Calu3 (cell line): ENCODE data around the gene CD81. TPM values are rescaled to one million over a fixed set of nuclear protein-coding genes. Genes with fewer than 3 reads are reported as not detected.

Experiments used
- BruUV-seq: library from RNA; stranded (reverse); fragments of 400-500 nt; replicated peaks from 2 replicates; lab custom pipeline; 2021; lab: Mats Ljungman, UMichigan
- CTCF ChIA-PET: fragments of 300-600 bp; sonication (Branson Sonifier 250); formaldehyde crosslinking; loops from one replicate; lab custom pipeline; 2022; ENCODE audit warnings: antibody characterized with exemption; lab: Charles Lee
- DNase-seq: peaks from one replicate; pipeline ENCODE4 v3.0.0; 2022
- H3K27ac Mint-ChIP-seq: one replicate; pipeline ENCODE4 v1.8.0; 2022; ENCODE audit warnings: mixed read lengths; ENCODE audit not compliant: unreplicated experiment
- H3K27me3 Mint-ChIP-seq: one replicate; pipeline ENCODE4 v1.8.0; 2022; ENCODE audit warnings: mixed read lengths; ENCODE audit not compliant: unreplicated experiment
- H3K36me3 Mint-ChIP-seq: one replicate; pipeline ENCODE4 v1.8.0; 2022; ENCODE audit warnings: mild to moderate bottlenecking, moderate library complexity, mixed read lengths; ENCODE audit not compliant: insufficient read depth, unreplicated experiment
- H3K4me1 Mint-ChIP-seq: one replicate; pipeline ENCODE4 v1.8.0; 2022; ENCODE audit warnings: mild to moderate bottlenecking, low read depth, mixed read lengths; ENCODE audit not compliant: unreplicated experiment
- H3K4me3 Mint-ChIP-seq: one replicate; pipeline ENCODE4 v1.8.0; 2022; ENCODE audit warnings: mild to moderate bottlenecking, low read depth, moderate library complexity, mixed read lengths; ENCODE audit not compliant: unreplicated experiment
- H3K9me3 Mint-ChIP-seq: one replicate; pipeline ENCODE4 v1.8.0; 2022; ENCODE audit warnings: low read depth, mixed read lengths; ENCODE audit not compliant: unreplicated experiment
- CTCF ChIP-seq: fragments of 200-600 bp; IDR thresholded peaks from one replicate; pipeline ENCODE4 v1.8.0; 2022; ENCODE audit warnings: antibody characterized with exemption; ENCODE audit not compliant: unreplicated experiment
- intact Hi-C: fragments of 100-400 bp; cut with micrococcal nuclease; formaldehyde crosslinking; loops from one replicate; pipeline ENCODE4 v1.10.0; 2022; ENCODE audit not compliant: unreplicated experiment
- total RNA-seq: library from RNA; stranded (reverse); gene quantifications from 2 replicates; pipeline ENCODE4 v1.2.3, GENCODE V29; 2022

CD81 gene
- total RNA-seq, 1 experiment from 2014 or later = 283 TPM

- H3K36me3 Mint-ChIP-seq = peaks cover 35% of the 10 kb centered on the region
- no peaks in the 10 kb centered on the region for H3K9me3 Mint-ChIP-seq
- no peak for DNase-seq
- no peak overlapping the region for H3K4me3 Mint-ChIP-seq
- CTCF ChIA-PET = interaction anchor here (0.6 kb wide), 1 partner anchor 78 kb away, joined by 8 read pairs; the partner anchor contains the start of genes C11orf21 and TSPAN32
- no peaks in the 10 kb centered on the region for H3K27me3 Mint-ChIP-seq
- peaks cover 19% of the 10 kb centered on the region for H3K4me1 Mint-ChIP-seq
- no peak for TF ChIP-seq CTCF
- no peak overlapping the region for H3K27ac Mint-ChIP-seq
- intact Hi-C loops = no loop called here
- no TSS peak for BruUV-seq
Observed at GRCh38 chr11:2379466-2380174, 2.5 kb downstream of the CD81 start.

GRCh38 chr11:2380396-2380795 is 3.3 kb downstream of the CD81 start:
- intact Hi-C loops = no loop called here
- no peak for DNase-seq
- CTCF ChIA-PET = interaction anchor here (1.3 kb wide), 1 partner anchor 18 kb away, joined by 4 read pairs; no protein-coding TSS in a partner anchor
- Mint-ChIP-seq H3K27me3 (no peaks in the 10 kb centered on the region), H3K36me3 (peaks cover 35% of the 10 kb centered on the region), H3K27ac (no peak overlapping the region), H3K4me3 (no peak overlapping the region), H3K4me1 (peaks cover 13% of the 10 kb centered on the region), H3K9me3 (no peaks in the 10 kb centered on the region)
- BruUV-seq = no TSS peak
- TF ChIP-seq CTCF = no peak

GRCh38 chr11:2380807-2381350 is 3.8 kb downstream of the CD81 start:
- no peak for DNase-seq
- Mint-ChIP-seq H3K36me3 (peaks cover 31% of the 10 kb centered on the region), H3K27ac (no peak overlapping the region), H3K27me3 (no peaks in the 10 kb centered on the region), H3K9me3 (no peaks in the 10 kb centered on the region), H3K4me1 (peaks cover 8% of the 10 kb centered on the region), H3K4me3 (no peak overlapping the region)
- CTCF ChIA-PET = interaction anchor here (1.3 kb wide), 1 partner anchor 18 kb away, joined by 4 read pairs; no protein-coding TSS in a partner anchor
- no TSS peak for BruUV-seq
- no peak for TF ChIP-seq CTCF
- intact Hi-C loops = no loop called here

GRCh38 chr11:2381494-2382128 is 4.5 kb downstream of the CD81 start:
- no peak for TF ChIP-seq CTCF
- peaks cover under 1% of the 10 kb centered on the region for H3K4me1 Mint-ChIP-seq
- DNase-seq = no peak
- intact Hi-C loops = no loop called here
- no peak overlapping the region for H3K4me3 Mint-ChIP-seq
- CTCF ChIA-PET = interaction anchor here (1.3 kb wide), 1 partner anchor 17 kb away, joined by 4 read pairs; no protein-coding TSS in a partner anchor
- BruUV-seq = no TSS peak
- H3K27ac Mint-ChIP-seq = no peak overlapping the region
- H3K9me3 Mint-ChIP-seq = no peaks in the 10 kb centered on the region
- H3K27me3 Mint-ChIP-seq = no peaks in the 10 kb centered on the region
- H3K36me3 Mint-ChIP-seq = peaks cover 23% of the 10 kb centered on the region
